ENCODE results near the gene PPM1N.
A peak's percentile ranks its signal among the peaks of the same experiment; 100 is the strongest.

PPM1N gene

GRCh38 chr19:45488708-45489107 lies 9.5 kb upstream of the PPM1N start:
- DNase-seq (ENCODE audit: low spot score), result no peak

GRCh38 chr19:45489216-45489855 lies 8.9 kb upstream of the PPM1N start:
- no peak for DNase-seq (ENCODE audit: low spot score)

DNA sequence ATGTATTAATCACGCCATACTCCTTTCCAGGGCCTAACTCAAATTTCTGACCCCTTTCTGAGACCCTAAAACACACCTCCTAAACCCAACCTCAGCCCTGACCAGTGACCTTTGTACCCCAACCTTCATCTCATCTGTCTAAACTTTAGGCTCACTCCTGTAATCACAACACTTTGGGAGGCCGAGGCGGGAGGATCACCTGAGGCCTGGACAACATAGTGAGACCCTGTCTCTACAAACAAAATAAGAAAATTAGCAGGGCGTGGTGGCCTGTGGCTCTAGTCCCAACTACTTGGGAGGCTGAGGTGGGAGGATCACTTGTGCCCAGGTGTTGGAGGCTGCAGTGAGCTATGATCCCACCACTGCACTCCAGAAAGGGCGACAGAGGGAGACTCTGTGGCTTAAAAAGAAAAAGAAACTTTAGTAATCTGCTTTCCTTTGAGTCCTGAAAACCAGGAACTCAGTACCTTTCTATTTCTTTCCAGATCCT lies 6.1 kb upstream of the PPM1N start:
- DNase-seq (ENCODE audit: low spot score), result no peak

- no peak for DNase-seq (ENCODE audit: low spot score)
Measured at GRCh38 chr19:45492627-45493470, 5.4 kb upstream of the PPM1N start.

DNA sequence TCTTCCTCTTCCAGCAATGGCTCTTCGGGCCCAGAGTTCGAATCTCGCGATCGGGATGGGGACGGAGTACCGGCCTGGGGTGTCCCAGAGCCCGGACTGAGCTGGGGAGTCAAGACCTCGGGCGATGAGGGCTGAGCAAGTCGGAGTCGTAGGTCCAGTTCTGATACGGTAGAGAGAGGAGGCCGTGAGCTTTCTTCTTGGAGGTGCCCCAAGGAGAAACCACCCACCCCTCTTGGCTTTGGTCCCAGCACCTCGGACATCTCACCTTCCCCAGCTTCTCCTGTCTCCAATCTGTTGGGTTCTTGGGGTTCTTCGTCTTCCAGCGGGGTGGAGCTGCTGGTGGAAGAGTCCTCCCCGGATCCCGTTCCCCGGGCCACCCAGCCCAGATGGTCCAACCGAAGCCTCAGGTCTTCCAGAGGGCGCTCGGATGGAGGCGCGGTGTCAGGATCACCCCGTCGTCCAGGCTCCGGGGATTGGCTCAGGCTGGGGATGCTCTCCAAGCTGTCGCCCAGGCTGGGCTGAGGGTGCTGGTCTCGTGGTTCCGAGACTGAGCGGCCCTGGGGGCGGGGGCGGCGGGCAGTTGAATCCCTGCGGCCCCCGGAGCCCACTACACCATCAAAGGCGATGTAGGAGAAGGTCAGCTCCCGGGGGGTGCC lies 3.9 kb upstream of the PPM1N start:
- DNase-seq (ENCODE audit: low spot score), result no peak

DNA sequence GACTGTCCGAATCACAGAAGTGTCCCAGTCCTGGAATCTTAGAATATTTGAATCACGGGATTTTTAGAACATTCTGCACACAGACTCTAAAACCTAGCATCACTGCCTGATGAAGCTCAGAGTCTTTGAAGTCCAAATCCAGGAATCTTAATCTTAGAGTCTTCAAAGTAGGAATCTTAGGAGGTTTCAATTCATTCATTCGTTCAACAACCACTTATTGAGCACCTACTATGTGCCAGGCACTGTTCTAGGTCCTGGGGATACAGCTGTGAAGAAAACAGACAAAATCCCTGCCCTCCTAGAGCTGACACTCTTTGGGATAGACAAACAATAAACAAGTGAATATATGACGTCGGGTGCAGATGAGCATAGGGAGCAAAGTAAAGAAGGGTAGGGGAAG lies 3.1 kb upstream of the PPM1N start:
- DNase-seq (ENCODE audit: low spot score), result no peak

- peak; percentile 50 for DNase-seq (ENCODE audit: low spot score)
Measured at GRCh38 chr19:45496349-45496953, 1.8 kb upstream of the PPM1N start.

GRCh38 chr19:45497791-45498190 lies 452 bp upstream of the PPM1N start:
- peak; percentile 53 for DNase-seq (ENCODE audit: low spot score)

DNA sequence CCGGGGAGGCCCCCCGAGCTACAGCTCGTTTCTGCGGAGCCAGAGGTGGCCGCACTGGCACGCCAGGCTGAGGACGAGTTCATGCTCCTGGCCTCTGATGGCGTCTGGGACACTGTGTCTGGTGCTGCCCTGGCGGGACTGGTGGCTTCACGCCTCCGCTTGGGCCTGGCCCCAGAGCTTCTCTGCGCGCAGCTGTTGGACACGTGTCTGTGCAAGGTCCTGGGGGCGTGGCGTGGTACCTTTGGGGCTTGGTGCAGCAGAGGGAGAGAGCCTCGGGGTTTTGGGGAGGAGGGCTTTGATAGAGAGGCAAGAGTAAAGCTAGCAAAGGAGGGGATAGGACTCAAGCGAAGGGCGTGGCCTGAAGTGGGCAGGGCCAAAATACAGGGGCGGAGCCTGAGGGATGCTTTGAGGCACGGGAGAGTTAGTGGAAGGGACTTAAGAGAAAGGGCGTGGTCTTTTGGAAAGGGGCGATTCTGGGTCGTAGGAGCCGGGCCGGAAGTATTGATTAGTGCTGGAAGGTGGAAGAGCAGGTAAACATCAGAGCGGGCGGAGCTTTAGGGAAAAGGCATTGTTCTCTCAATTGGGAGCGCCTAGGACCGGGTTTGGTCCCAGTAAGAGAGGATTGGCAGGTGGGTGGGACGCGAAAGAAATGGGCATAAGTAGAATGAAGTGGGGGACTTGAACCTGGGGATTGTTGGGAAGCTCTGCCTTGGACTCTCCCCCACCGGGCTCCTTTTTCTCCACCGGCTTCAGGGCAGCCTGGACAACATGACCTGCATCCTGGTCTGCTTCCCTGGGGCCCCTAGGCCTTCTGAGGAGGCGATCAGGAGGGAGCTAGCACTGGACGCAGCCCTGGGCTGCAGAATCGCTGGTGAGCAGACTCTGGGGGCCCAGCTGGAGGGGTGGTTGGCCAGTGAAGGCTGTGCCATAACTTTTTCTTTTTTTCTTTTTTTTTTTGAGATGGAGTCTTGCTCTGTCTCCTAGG lies 1.2 kb downstream of the PPM1N start:
- peak; percentile 88 for DNase-seq (ENCODE audit: low spot score)

DNA sequence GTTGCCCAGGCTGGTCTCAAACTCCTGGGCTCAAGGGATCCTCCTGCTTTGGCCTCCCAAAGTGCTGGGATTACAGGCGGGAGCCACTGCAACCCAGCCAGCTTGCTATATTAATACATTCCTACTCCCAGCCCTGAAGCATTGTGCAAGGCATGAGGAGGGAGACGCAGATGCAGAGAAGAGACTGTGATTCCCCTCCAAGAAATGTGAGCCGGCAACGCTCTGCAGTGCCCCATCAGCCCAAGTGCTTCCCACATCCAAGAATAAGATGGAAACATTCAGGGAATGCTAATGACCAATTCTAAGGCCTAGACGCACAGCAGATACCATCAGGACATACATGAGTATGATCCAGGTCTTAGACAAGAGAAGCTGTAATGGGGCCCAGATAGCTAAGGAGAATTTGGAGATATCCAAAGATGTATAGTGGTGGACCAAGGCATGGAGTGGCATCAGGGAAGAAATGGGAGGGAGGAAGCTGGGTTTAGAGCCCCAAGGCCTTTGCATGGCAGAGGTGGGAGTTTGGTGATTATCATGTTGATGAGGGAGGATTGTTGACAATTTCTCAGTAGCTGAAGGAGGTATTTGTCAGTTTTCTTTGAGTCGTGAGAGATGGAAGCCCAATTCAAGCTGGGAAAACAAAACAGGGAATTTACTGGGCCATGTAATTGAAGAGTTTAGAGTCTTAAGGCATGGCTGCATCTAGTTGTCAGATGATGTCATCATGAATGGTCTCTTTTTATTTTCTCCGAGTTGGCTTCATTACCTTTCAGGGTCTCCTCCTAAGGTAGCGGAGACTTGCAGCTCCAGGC lies 2.9 kb downstream of the PPM1N start:
- DNase-seq (ENCODE audit: low spot score), result no peak

- DNase-seq (ENCODE audit: low spot score), result no peak
Measured at GRCh38 chr19:45501730-45502014, 3.4 kb downstream of the PPM1N start.

GRCh38 chr19:45502111-45502510 lies 3.9 kb downstream of the PPM1N start:
- DNase-seq (ENCODE audit: low spot score), result no peak

DNA sequence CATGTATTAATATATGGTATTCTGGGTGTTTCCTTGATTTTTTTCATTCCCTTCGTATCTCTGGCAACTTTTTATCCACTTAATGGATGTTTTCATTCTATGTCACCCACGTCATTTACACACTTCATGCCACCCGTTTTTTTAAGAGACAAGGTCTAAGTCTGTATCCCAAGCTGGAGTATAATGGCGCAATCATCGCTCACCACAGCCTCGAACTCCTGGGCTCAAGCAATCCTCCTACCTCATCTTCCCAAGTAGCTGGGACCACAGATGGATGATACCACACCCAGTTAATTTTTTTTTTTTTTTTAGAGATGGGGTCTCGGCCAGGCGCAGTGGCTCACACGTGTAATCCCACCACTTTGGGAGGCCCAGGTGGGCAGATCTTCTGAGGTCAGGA lies 5.7 kb downstream of the PPM1N start:
- DNase-seq (ENCODE audit: low spot score), result no peak

- no peak for DNase-seq (ENCODE audit: low spot score)
Measured at GRCh38 chr19:45505151-45505995, 7.1 kb downstream of the PPM1N start.

GRCh38 chr19:45505996-45506245 lies 7.7 kb downstream of the PPM1N start:
- DNase-seq (ENCODE audit: low spot score), result no peak

- DNase-seq (ENCODE audit: low spot score), result peak; percentile 85
Measured at GRCh38 chr19:45506246-45506988, 8.2 kb downstream of the PPM1N start.

- peak; percentile 62 for DNase-seq (ENCODE audit: low spot score)
Measured at GRCh38 chr19:45506989-45507871, 9.0 kb downstream of the PPM1N start, which contains the start of gene VASP. Gene VASP, plus strand, starts transcription at chr19:45507479. Its CDS starts 293 bp downstream, at chr19:45507772.
